Ecto neural progenitor cell (in vitro differentiated cells): ENCODE measurements around the gene RRAGC.
"Not testable (repeated sequence)": the region's sequence is repeated elsewhere in the genome, so short reads cannot be mapped to it uniquely, and the experiment has no call there.

ENCODE experiments used
- DNase-seq: peaks from one replicate; pipeline ENCODE4 v3.0.0-alpha.2; 2018; ENCODE audit warnings: low spot score

The RRAGC gene

DNA sequence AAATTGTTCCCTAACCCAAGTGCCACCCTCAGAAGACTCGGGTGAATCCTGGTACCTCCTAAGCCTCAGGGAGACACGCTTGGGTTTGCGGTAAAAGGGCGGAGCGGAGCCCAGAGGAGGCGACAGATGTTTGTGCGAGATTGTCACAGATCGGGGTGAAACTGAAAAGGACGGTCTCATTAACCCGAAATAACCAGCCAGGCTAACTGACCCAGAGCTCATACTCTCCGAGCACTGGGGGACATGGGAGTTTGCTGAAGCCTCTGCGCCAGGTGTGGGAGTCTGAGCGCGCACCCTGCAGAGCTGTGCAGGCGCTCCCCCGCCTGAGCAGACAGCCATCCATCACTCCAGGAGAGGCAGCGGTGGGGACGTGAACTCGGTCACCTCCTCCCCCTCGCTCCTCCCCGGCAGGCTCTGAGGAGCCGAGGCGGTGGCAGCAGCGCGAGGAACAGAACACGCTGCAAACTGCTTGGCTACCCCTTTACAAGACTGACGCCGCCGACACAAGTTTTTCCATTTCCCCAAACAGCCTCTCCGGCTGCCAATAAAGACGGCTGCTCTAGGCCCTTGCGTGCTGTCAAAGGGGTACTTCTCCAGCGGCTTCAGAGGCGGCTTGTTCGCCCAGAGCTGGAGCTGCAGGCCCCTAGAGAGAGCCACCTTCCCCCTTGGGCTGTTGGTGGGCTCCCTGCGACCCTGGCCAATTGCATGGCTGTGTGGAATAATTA lies 43.5 kb downstream of the RRAGC start:
- DNase-seq, result peak; percentile 51

DNA sequence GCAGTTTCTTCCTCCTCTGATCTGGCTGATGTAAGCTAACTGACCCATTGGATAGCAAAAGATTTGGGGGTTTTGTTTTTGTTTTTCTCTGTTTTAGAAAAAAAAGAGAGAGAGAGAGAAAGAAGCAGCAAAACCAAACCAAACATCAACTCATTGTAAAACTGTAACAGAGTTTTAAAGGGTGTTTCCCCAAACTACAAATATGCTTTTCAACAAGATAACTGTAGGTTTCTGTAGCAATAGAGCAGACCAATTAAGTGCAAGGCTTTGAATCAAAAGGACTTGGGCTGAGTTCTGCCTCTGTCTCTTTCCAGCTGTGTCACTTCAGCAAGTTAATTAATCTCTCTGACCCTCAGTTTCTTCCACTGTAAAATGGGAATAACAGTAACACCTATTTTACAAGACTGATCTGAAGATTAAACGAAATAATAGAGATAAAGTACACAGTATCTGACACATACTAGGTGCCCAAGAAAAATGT lies 44.5 kb downstream of the RRAGC start:
- no peak for DNase-seq

DNA sequence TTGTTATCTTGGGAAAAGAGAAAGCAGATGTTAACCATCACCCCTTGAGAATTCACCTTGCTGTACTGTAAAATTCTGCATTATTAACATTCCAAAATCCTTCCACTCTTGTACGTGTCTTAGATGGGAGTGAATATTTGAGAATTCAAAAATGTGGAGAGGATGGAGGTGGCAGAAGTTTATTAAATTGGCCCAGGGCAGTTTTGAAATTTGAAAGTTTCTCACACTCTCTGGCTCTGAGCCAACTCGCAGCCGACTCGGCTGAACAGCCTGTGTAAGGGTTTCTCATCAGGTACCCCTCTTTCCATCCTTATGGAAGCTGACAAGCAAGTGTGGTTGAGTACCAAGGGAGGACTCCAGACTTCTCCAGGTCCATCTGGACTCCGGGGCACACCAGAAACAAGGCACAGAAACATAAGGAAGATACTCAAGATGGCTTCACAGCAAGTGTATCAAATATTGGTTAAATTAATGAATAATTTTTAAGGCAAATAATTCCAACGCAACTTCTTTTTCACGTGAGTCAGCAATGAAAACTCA lies 45.1 kb downstream of the RRAGC start:
- DNase-seq, result no peak

DNA sequence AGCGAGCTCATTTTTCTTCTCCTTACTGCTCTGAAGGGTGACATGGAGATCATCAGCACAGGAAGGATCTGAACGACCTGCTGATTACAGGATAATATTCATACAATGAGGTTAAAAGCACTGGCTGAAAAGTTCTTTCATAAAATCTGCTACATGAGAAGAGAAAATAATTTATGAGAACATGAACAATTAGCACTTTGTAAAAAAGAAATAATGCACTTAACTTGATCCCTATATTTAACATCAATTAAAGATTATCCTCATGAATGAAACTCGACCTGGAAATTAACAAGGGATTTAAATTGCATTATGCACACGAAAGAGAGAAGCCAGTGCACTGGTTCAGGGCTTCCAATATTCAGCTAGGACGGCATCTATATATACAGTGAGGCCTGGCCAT lies 46.6 kb downstream of the RRAGC start:
- DNase-seq, result peak; percentile 4

DNA sequence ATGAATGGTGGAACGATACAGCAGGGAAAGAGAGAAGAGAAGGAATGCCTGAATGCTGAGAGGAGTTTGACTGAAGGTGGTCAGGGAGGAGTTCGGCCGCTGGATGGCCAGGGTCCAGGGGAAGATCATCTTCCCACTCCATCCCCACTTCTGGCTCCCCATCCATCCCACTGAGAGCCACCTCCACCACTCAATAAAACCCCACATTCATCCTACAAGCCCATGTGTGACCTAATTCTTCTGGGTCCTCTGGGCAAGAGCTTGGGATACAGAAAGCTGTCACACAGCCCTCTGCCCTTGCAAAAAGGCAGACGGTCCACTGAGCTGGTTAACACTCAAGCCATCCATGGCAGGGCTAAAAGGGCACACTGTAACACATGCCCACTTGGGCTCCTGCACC lies 48.1 kb downstream of the RRAGC start:
- DNase-seq, result not testable (repeated sequence)

DNA sequence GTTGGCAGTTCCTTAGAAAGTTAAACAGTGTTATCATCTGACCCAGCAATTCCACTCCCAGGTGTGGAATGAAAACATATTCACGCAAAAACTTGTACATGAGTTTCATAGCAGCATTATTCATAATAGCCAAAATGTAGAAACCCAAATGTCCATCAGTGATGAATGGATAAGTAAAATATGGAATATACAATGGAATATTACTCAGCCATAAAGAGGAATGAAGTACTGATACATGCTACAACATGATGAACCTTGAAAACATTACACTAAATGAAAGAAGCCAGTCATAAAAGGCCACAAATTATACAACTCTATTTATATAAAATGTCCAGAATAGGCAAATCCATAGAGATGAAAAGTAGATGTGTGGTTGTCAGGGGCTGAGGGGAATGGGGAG lies 53.5 kb downstream of the RRAGC start:
- DNase-seq, result no peak

DNA sequence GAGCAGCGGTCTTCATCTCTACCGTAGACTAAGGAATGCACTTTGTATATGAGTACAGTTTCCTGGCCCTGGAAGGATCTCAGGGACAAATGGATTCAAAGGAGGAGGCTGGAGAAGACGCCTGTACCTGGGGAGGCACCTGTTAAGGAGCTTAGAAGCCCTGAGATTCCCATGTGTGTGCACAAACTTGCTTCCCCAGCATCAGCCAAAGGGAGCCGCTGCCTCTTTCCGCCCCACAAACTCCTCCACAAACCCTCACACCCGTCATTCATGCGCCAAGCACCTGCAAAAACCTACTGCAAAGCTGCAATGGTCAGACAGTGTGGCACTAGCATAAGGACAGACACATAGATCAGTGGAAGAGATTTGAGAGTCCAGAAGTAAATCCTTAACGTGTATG lies 54.5 kb downstream of the RRAGC start:
- peak; percentile 47 for DNase-seq

DNA sequence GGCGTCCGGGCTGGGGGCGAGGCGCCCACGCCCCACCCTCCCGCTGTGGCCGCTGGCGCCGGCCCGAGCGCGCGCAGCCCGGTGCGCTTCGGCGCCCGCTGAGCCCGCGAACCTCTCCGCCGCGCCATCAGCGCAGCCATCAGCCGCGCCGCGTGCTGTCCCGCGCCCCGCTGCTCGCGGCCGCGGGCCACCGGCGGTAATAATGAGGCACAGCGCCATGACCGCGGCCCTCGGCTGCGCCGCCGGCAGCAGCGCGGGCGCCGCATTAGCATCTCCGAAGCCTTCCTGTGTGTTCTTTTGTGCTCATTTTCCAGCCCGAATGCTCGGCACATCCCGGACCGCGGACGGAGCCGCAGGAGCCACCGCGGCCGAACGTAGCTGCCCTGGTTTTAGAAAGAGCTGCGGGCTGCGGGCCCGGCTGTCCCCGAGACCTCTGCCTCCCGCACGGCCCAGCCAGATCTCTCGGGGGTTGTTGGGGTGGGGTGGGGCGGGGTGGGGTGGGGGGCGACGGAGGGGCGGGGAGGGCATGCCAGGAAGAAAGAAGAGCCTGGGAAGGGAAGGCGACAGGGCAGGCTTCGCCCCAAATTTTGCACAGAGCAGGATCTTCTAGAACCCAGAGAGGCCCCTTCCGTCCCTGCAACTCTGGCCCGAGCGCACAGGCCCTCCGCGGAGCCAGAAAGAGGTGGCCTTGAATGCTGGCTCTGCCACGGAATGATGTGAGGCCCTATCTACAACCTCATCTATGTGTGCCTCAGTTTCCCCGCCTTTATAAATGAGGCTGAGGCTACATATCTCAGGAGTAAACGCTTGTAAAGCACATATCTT lies 55.3 kb downstream of the RRAGC start:
- DNase-seq, result peak; percentile 66

DNA sequence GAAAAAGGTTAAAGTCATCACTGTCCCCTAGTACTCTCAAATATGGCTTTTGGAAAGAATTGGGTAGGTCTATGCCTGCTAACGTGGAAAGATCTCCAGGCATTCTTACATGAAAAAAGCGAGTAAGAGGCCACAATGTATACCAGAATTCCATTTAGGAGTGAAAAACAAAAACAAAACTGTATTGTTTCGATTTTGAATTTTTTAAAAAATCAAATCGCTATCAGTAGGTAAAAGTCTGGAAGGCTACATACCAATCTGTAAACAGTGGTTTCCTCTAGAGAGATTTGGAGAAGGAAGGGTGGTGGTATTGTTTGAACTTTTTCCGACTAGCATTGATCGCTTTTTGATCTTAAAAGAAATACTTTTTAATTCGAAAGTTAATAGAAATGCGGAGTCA lies 55.9 kb downstream of the RRAGC start:
- DNase-seq, result no peak

DNA sequence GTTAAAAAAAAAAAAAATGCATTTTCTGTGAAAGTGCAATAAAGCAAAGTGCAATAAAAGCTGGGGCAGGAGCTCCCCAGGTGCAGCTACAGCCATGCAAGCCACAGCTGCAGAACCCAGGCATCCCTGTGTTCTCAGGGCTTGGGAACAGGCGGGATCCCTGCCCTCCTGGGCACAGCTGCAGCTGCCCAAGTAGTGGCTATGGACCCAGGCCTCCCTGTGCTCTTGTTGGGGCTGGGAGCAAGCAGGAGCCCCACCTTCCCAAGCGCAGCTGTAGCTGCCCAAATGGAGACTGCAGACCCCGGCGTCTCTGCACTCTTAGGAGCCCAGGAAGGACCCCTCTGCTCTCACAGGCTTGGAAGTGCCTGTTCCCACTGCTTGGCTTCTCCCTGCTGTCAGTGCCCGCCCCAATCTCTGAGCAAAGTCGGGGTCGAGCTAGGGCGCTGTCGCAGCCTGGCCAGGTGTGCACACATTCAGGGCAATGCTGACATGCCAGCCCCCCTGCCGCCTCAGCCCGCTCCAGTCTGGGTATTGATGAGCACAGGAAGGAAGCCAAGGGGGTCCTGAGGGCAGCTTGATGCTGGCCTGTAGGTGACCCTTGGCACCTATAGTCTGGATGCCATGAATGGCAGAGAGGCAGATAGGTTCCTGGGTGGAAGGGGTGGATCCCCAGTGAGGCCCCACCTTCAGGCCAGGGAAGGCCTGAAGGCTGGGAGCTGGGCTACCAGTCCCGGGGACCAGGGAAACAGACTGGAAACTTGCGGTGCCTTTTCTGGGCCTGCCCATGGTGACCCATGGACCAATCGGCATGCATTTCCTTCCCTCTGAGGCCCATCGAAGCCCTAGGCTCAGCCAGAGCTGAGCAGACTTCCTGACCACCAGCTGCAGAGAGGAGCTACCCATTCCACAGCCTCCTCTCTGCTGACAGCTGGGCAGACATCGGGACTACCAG lies 58.6 kb downstream of the RRAGC start:
- DNase-seq, result no peak

DNA sequence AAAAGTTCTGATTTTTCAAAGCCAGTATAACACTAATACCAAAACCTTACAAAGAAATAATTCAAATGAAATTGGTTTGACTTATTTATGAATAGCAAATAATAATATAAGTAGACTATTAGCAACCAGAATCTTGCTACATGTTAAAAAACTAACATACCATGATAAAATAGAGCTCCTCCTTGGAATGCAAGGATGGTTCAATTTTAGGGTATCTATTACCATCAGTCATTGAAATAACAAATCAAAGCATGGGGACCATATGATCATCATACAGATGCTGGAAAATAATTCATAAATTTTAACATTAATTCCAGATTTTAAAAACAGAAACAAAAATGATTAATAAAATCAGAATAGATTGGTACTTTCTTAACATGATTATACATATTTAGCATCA lies 66.3 kb downstream of the RRAGC start:
- DNase-seq, result no peak

DNA sequence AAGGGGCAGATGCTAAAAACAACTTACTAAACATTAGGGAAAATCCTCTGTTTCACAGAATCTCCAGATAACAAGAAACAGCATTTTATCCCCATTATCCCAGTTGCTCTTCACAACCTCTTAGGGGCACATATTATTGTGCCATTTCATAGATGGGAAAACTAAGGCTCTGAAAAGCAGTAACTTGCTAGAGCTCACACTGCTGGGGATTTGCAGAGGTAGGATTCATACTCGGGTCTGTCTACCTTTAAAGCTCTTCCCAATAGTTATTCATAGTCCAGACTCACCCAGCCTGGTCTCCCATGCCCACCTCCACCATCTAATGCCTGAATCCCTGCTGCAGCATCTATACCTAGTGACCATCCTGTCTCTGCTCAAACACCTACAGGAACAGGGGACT lies 67.7 kb downstream of the RRAGC start:
- DNase-seq, result no peak

DNA sequence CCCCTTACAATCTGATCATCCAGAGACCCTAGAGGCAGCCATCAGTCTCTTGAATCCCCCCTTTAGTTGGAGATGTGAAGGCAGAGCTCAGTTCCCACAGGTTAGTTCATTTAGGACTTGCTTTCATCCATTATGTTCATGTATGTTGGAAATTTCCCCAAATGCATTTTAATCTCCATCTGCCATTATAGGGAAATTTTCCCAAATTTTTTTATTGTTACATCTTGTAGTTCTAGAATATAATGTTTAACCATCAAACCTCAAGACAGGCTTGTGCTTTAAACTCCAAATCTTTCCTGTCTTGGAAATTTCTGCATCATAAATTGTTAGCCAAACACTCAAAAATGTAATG lies 68.4 kb downstream of the RRAGC start:
- no peak for DNase-seq

DNA sequence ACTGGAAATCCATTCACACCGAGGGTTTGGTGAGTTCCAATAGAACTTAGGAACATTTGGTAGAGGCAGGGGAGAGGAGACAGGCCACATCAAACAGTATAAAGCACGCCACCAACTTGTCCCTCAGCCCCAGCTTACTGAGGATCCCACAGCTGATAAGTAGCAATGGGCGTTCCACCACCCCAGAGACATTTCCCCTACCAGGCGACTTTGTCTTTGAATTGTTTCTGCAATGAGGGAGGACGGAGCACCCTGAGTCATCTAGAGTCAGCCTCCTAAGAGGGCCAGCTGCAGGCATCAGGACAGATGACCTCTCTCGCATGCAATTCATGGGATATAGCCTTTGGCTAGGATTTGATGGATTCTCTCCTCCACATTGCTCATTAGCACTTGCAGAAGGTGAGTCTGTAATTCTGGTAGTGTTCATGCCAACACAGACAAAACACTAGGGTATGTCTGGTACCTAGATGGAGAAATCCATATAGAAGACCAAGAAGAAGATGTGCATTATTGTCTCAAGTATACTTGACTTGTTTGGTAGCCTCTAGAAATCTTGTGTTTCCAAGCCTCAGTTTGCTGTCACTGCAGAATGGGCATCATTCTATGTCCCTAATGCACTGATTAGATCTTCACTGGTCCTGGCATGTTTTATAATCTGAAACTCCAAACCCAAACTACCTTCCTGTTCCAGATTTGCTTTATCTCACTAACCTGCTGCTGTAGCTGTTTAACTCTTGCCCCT lies 69.0 kb downstream of the RRAGC start:
- DNase-seq, result no peak

DNA sequence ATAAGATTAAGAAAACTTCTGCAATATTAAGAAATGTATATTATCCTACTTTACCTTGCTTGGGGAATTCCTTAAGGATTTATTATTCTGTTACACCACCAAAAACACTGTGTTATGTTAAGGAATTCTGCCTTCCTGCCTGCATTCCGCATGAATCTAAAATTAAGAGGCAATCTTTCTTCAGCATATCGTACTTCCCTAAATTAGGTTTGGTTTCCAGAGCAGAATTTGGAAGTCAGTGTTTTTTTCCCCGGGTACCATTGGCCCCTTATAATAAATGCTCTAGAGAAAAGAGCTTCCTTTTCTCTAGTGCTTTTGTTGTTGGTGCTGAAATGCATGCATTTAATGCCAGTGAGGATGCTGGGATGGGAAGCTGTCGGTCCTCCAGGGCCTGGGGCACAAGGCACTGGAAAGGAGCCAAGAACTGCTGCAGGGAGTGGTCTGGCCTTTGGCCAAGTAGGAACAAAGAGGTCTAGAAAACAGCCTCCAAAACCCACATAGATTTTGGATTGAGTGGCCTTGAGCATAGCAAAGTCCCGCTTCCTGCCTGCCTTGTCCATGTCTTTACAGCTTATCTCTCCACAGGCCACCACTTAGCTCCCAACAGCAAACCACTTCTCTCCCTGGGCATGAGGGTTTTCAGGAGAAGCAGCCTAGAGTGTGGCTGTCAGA lies 69.9 kb downstream of the RRAGC start:
- DNase-seq, result no peak

DNA sequence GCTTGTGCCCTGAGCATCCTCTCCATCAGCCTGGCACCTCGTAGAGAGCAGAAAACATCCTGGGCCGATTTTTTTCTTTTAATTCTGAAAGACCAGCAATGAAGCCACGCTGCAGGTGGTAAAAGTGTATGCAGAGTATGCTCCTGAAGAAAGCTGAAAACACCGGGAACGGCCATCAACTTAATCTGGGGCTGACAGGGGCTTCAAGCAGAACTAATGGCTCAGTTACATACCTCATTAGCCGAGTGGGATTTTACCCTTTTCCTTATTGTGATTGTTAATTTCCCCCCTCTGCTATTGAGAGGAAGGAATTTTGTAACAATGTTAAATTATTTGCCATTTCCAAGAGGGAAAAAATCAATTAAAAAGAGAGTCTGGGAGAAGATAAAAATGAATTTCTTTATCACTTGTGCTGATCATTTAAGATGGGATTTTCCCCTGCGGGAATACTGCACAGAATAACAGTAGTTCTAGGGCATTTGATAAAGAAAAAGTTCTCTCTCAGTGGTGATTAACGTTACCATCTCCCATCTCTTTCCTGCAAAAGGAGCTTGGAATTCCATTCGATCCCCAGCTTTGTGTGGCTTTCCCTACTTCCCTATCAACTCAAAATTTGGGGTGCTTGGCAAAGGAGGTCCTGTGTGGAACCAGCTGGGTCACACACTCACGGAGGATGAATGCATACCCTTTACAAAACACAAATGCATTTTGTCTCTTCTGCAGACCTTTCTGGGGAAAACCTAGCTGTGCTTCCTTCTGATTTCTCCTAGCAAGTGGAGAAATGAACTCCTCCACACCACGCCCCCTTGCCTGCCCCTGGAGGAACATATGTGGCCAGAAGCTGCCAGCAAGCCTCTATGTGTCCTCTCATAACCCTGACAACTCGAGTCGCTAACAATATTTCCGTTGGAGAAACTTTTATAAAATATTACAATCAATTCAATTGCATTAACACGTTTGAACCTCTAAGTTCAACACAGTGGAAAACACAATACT lies 70.9 kb downstream of the RRAGC start:
- no peak for DNase-seq
